ENCODE measurements around the gene TMEM204.

- no peak for TF ChIP-seq TAF1 (IDR thresholded peaks at IDR 0.05; ENCODE audit: low read depth)
- TF ChIP-seq, protein P1, sequence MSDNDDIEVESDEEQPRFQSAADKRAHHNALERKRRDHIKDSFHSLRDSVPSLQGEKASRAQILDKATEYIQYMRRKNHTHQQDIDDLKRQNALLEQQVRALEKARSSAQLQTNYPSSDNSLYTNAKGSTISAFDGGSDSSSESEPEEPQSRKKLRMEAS (IDR thresholded peaks at IDR 0.05): no peak
- no peak for TF ChIP-seq ZBTB7A (IDR thresholded peaks at IDR 0.05; ENCODE audit: low read depth)
- TF ChIP-seq YY1 (IDR thresholded peaks at IDR 0.05; ENCODE audit: low read depth): no peak
- TF ChIP-seq EGR1 (IDR thresholded peaks at IDR 0.05): no peak
- TF ChIP-seq, protein P2, sequence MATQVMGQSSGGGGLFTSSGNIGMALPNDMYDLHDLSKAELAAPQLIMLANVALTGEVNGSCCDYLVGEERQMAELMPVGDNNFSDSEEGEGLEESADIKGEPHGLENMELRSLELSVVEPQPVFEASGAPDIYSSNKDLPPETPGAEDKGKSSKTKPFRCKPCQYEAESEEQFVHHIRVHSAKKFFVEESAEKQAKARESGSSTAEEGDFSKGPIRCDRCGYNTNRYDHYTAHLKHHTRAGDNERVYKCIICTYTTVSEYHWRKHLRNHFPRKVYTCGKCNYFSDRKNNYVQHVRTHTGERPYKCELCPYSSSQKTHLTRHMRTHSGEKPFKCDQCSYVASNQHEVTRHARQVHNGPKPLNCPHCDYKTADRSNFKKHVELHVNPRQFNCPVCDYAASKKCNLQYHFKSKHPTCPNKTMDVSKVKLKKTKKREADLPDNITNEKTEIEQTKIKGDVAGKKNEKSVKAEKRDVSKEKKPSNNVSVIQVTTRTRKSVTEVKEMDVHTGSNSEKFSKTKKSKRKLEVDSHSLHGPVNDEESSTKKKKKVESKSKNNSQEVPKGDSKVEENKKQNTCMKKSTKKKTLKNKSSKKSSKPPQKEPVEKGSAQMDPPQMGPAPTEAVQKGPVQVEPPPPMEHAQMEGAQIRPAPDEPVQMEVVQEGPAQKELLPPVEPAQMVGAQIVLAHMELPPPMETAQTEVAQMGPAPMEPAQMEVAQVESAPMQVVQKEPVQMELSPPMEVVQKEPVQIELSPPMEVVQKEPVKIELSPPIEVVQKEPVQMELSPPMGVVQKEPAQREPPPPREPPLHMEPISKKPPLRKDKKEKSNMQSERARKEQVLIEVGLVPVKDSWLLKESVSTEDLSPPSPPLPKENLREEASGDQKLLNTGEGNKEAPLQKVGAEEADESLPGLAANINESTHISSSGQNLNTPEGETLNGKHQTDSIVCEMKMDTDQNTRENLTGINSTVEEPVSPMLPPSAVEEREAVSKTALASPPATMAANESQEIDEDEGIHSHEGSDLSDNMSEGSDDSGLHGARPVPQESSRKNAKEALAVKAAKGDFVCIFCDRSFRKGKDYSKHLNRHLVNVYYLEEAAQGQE (IDR thresholded peaks at IDR 0.05; ENCODE audit: low read depth): no peak
- TF ChIP-seq, protein P3, sequence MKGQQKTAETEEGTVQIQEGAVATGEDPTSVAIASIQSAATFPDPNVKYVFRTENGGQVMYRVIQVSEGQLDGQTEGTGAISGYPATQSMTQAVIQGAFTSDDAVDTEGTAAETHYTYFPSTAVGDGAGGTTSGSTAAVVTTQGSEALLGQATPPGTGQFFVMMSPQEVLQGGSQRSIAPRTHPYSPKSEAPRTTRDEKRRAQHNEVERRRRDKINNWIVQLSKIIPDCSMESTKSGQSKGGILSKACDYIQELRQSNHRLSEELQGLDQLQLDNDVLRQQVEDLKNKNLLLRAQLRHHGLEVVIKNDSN (IDR thresholded peaks at IDR 0.05): no peak
- TF ChIP-seq EP300 (IDR thresholded peaks at IDR 0.05; ENCODE audit: borderline replicate concordance): no peak
- TF ChIP-seq CREB1 (IDR thresholded peaks at IDR 0.05; ENCODE audit: low read depth): no peak
- TF ChIP-seq FOXM1 (IDR thresholded peaks at IDR 0.05; ENCODE audit: borderline replicate concordance, low read depth): no peak
- no peak for TF ChIP-seq RAD21 (IDR thresholded peaks at IDR 0.05; ENCODE audit: low read depth)
- TF ChIP-seq CEBPB (IDR thresholded peaks at IDR 0.05): no peak
- TF ChIP-seq TCF12 (IDR thresholded peaks at IDR 0.05; ENCODE audit: low read depth): no peak
- no peak for TF ChIP-seq NFIC (IDR thresholded peaks at IDR 0.05)
Observed at GRCh38 chr16:1563786-1564185, 30.3 kb downstream of the TMEM204 start.

All from Ishikawa (cell line).